Eye (tissue), 1 donor: ENCODE results near the gene POP5.
"Not testable (repeated sequence)": the region's sequence is repeated elsewhere in the genome, so short reads cannot be mapped to it uniquely, and the experiment has no call there.

Experiments
- DNase-seq: peaks from one replicate; pipeline ENCODE4 v3.0.0-alpha.2; 2015

Gene POP5

GRCh38 chr12:120580787-120581723, at the start of gene POP5:
POP5 (minus strand) TSS chr12:120581402; CDS start chr12:120581362, 40 bp downstream.
- peak; percentile 99 for DNase-seq

- DNase-seq, result peak; percentile 91
Observed at GRCh38 chr12:120630104-120630892, 49.1 kb upstream of the POP5 start.

GRCh38 chr12:120628919-120629318, 47.7 kb upstream of the POP5 start:
- peak; percentile 59 for DNase-seq

- DNase-seq, result no peak
Observed at GRCh38 chr12:120625557-120626419, 44.6 kb upstream of the POP5 start.

- no peak for DNase-seq
Observed at GRCh38 chr12:120620624-120621023, 39.4 kb upstream of the POP5 start.

GRCh38 chr12:120618954-120619615, 37.9 kb upstream of the POP5 start:
- DNase-seq, result no peak

GRCh38 chr12:120617767-120618166, 36.6 kb upstream of the POP5 start:
- DNase-seq, result not testable (repeated sequence)

GRCh38 chr12:120617193-120617592, 36.0 kb upstream of the POP5 start:
- not testable (repeated sequence) for DNase-seq

- DNase-seq, result no peak
Observed at GRCh38 chr12:120614848-120615247, 33.6 kb upstream of the POP5 start.

GRCh38 chr12:120611534-120611933, 30.3 kb upstream of the POP5 start:
- not testable (repeated sequence) for DNase-seq

GRCh38 chr12:120610560-120610959, 29.4 kb upstream of the POP5 start:
- DNase-seq, result no peak

GRCh38 chr12:120602416-120602815, 21.2 kb upstream of the POP5 start:
- not testable (repeated sequence) for DNase-seq

- no peak for DNase-seq
Observed at GRCh38 chr12:120599672-120600552, 18.7 kb upstream of the POP5 start.

- DNase-seq, result no peak
Observed at GRCh38 chr12:120598674-120599463, 17.7 kb upstream of the POP5 start.

- no peak for DNase-seq
Observed at GRCh38 chr12:120597861-120598260, 16.7 kb upstream of the POP5 start.

- DNase-seq, result no peak
Observed at GRCh38 chr12:120596901-120597300, 15.7 kb upstream of the POP5 start.

GRCh38 chr12:120592121-120593049, 11.2 kb upstream of the POP5 start:
- DNase-seq, result no peak

- no peak for DNase-seq
Observed at GRCh38 chr12:120590741-120591407, 9.7 kb upstream of the POP5 start.
